SK-N-MC (cell line): Measurements from ENCODE around the gene IP6K1.

ENCODE experiments used
- EZH2 ChIP-seq: fragments of 200-600 bp; sonication (generic); IDR thresholded peaks from one replicate; pipeline ENCODE4 v1.6.1; 2017; ENCODE audit warnings: antibody characterized with exemption
- FOXP2 ChIP-seq: optimal IDR thresholded peaks from 2 replicates; pipeline ENCODE3; 2011; ENCODE audit warnings: mild to moderate bottlenecking, moderate library complexity; ENCODE audit not compliant: insufficient read depth; ENCODE audit errors: extremely low read length, control extremely low read depth
- POLR2AphosphoS5 ChIP-seq: IDR thresholded peaks from 2 replicates; pipeline ENCODE4 v1.6.1; 2012; ENCODE audit warnings: mild to moderate bottlenecking, low read depth, low read length, borderline replicate concordance

GRCh38 chr3:49699281-49699979 is 86.9 kb downstream of the IP6K1 start:
- TF ChIP-seq POLR2AphosphoS5: no peak
- TF ChIP-seq EZH2: no peak
- TF ChIP-seq FOXP2: no peak
